Stimulated activated CD8-positive, alpha-beta memory T cell treated with anti-CD3 and anti-CD28 coated beads, Interleukin-7, amount 100 ng/mL, for 1 hour (primary cell): ENCODE data around the gene CLEC18B.
"Not testable (repeated sequence)": the region's sequence is repeated elsewhere in the genome, so short reads cannot be mapped to it uniquely, and the experiment has no call there.

ENCODE experiments used
- DNase-seq, 2 donors: peaks; one replicate each; pipeline ENCODE4 v3.0.0-alpha.2; 2020; ENCODE audit warnings: low read depth in 2 of 2

Gene CLEC18B

DNA sequence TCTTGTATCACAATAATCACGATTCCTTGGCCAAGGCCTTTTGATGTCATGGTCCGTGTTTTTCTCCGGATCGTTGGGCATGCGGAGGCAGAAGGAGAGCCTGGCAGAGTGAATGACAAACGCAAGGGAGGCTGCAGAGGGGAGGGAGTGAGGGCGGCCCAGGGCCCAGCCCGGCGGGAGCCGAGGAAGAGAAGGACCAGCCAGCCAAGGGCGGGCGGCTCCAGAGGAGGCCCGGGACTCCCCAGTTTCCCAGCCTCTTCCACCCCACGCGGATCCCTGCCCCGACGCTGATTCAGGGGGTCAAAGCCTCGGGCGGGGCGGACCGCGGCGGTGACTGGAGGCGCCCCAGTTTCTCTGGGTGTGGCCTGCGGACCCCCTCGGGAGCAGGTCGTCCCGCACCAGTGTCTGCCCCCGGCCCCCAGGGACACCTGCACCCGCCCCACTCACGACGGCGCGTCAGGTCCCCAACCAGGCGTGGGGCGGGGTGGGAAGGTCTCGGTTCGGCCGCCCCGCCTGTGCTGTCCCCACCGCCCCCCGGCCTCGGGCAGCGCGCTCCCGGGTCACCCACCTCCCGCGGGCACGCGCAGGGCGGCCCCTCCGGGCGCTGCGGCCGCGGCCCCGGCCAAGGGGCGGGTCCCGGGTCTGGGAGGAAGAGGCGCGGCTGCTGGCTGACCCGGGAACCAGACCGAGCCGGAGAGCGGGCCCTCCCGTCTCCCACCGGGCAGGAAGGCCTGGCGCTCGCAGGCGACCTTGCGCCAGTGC lies 14.5 kb downstream of the CLEC18B start:
- not testable (repeated sequence) for DNase-seq

DNA sequence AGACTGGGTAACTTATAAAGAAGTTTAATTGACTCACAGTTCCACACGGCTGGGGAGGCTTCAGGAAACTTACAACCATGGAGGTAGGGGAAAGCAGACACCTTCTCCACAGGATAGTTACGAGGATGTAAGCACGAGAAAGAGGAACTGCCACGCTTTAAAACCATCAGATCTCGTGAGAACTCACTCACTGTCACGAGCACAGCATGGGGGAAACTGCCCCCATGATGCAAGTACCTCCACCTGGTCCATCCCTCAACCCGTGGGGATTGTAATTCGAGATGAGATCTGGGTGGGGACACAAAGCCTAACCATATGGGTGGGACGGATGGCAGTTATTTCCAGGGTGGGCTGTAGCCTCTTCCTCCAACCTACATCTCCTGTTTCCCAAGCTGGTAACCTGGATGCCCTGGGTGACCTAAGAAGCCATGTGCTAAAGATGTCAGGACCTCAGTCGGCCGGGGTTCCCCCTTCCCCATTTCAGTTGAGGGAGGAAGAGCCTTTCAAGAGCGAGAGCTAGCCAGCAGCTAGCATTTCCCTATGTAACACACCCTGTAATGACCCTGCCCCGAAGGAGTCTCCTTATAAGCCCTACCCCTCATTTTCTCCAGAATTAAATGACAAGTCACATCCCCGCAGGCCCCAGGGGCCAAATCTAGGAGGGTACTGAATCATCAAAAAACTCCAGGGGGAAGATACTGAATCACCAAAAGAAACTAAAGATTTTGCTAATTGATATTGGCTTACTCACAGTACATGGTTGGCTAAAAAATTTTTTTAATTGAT lies 16.9 kb downstream of the CLEC18B start:
- DNase-seq = not testable (repeated sequence)

DNA sequence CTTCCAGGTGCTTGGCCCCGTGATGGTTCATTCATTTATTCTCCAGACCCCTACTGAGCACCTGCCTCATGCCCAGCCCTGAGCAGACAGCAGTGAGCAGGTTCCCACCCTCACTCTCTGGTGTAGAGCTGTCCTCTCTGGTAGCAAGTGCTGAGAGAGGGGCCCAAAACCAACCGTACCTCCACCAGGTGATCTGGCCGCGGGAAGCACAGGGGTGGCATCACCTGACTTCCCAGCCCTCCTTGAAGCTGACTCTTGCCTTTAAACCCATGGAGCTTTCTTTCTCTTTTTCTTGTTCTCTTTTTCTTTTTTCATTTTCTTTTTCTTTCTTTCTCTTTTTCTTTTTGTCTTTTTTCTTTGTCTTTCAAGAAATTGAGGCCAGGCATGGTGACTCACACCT lies 21.0 kb downstream of the CLEC18B start:
- not testable (repeated sequence) for DNase-seq

DNA sequence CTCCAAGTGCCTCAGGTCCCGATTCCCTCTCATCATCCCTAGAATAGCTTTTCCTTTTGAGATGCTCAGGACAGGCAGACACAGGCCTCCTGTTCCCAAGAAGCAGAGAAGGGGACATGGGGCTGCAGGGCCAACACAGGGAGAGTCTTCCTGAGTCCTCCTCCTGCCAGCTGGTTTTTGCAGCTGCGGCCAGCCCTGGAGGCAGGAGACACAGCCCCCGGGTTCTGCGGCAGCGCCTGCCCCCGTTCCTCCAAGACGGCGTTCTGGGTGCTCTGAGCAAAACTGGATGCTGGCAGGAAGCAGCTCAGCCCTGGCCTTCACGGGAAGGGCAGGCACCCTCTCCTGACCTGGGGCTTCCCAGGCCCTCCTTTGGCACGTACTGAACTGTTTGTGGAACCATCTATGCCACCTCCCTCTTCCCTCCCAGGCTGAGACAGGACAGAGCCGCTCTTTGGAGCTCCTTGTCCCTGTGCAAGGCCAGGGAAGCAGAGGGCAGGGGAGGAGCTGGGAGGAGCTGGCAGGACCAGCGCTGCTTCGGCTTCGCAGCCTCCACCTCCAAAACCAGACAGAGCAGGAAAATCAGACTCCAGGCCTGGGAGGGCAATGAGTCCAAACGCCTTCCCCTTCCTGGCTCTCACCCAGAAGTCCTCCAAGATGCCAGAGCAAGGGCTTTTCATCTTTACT lies 22.9 kb downstream of the CLEC18B start:
- not testable (repeated sequence) for DNase-seq

DNA sequence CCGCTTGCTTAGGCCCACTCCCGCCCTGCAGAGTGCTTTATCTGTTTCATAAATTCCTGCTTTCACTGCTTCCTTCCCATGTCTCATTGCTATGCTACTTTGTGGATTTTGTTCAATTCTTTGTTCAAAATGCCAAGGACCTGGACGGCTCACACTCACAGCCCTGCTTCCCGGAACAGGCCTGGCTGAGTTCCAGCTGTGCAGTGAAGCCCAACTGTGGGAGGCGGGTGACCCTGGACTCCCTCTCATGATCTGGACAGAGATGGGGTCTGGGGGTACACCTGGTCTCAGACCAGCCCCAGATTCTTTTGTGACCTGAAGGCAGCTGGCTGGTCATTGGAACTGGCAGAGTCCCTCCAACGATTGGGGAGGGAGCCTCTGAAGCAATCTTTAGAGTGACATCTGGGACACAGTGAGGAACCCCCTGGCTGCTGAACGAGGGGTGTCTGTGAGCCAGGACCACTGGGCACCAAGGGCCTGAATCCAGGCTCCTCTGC lies 24.7 kb downstream of the CLEC18B start:
- not testable (repeated sequence) for DNase-seq

GRCh38 chr16:74394604-74395003 lies 26.7 kb downstream of the CLEC18B start:
- DNase-seq = not testable (repeated sequence)

DNA sequence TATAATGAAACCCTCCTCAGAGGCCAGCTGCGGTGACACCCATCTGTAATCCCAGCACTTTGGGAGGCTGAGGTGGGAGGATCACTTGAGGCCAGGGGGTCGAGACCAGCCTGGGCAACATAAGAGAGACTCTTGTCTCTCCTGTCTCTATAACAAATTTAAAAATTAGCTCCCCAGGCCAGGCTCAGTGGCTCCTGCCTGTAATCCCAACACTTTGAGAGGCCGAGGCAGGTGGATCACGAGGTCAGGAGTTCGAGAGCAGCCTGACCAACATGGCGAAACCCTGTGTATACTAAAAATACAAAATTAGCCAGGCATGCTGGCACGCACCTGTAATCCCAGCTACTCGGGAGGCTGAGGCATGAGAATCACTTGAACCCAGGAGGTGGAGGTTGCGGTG lies 27.1 kb downstream of the CLEC18B start:
- not testable (repeated sequence) for DNase-seq

GRCh38 chr16:74391454-74392050 lies 29.7 kb downstream of the CLEC18B start:
- DNase-seq = not testable (repeated sequence)

- not testable (repeated sequence) for DNase-seq
These were observed 38.8 kb downstream of the CLEC18B start for GRCh38 chr16:74382339-74383034.

- DNase-seq = not testable (repeated sequence)
These were observed 47.5 kb downstream of the CLEC18B start for GRCh38 chr16:74373847-74374184.

DNA sequence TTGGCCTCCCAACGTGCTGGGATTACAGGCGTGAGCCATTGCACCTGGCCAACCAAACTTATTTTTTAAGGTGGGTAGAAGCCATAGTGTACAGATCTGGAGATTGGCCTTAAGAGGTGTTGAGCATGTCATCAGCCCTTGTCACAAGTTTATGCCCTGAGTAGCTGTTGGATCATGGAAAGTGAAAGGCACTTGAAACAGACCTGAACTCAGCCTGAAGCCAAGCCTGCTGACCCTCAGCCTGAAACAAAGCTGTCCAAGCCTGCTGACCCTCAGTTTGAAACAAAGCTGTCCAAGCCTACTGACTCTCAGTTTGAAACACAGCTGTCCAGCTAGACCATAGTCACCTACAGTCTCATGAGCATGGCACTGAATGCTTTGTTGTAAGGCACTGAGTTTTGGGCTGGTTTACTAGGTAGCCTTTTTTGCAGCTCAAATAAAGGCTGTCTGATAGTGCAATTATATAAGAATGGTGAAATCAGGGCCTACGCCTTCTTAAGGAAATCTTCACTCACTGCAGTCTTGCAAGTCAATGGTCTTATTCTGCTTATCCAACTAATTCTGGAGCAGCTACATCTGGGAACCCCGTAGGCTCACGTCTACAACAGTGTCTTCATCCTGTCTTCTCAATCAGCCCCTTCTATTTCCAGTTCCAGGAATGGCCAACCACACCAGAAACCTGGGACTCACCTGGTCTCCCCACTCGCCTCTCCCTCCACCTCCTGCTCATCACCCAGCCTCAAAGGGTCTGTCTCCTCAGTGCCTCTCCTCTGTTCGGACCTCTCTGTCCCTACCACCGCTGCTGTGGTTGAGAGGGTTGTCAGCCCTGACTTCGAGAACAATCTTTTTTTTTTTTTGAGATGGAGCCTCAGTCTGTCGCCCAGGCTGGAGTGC lies 48.1 kb downstream of the CLEC18B start:
- no peak for DNase-seq

DNA sequence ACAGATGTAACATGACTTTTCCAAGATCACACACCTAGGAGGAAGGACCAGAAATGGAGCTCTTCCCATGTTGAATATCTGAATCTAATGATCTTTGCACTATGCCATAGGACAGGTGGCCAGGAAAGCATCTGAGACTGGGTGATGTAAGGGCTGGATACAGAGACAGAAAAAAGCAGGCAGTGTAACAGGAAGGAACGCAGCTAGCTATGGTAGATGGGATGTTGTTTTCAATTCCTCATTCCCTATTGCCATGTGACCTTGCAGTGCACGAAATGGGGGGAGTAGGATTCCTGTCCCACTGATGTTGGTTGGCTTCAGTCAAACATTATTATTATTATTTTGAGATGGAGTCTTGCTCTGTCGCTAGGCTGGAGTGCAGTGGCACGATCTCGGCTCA lies 48.9 kb downstream of the CLEC18B start:
- no peak for DNase-seq

- DNase-seq = not testable (repeated sequence)
These were observed 50.7 kb downstream of the CLEC18B start for GRCh38 chr16:74370338-74371135.

GRCh38 chr16:74368002-74368911 lies 53.0 kb downstream of the CLEC18B start:
- DNase-seq = peak; percentile 95 to 100

GRCh38 chr16:74367469-74368001 lies 53.7 kb downstream of the CLEC18B start:
- peak in 1 of 2 donors; percentile 16 for DNase-seq

DNA sequence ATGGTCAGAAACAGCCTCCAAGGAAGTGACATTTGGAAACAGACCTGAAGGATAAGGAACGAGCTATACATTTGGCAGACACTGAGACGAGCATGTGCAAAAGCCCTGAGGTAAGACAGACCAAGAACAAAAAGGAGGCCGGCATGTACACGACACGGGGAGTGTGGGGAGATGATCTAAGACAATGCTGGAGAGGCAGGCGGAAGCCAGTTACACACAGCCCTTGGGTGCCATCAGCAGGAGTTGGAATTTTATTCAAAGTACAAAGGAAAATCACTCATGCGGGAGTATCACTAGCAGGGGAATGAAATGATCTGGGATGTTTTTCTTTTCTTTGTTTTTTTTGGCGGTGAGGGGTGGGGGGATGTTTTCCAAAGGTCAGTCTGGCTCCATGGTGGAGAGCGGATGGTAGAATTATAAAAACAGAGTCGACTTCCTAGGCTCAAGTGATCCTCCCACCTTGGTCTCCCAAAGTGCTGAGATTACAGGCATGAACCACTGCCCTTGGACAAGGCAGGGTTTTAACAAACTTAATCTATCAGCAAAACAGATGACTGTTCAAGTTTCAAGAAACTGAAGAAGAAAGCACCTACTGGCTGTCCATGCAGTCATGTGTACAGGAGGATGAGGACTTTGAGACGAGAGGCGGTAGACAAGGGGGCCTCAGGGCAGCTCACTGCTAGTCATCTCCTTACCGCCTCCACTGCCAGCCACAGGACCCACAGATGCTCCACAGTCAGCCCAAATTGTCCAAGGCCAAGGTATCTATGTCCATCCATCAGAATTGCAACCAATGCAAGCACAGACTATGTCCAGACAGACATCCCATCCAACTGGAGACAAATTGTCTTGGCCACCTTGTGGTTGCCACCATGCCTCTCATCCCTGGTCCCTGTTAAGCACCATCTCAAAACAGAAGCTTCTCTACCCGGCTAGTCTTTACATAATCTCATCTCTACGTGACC lies 59.4 kb downstream of the CLEC18B start:
- not testable (repeated sequence) for DNase-seq
